HG02973 (cell line): ENCODE data around the gene ZNF787.

Source experiments
- ATAC-seq: cut with Tn5 transposase; IDR thresholded peaks from one replicate; pipeline ENCODE4 v1.9.1; 2021; ENCODE audit warnings: moderate library complexity; ENCODE audit not compliant: unreplicated experiment

The ZNF787 gene

GRCh38 chr19:56144831-56145230, 23.7 kb upstream of the ZNF787 start:
- no peak for ATAC-seq

DNA sequence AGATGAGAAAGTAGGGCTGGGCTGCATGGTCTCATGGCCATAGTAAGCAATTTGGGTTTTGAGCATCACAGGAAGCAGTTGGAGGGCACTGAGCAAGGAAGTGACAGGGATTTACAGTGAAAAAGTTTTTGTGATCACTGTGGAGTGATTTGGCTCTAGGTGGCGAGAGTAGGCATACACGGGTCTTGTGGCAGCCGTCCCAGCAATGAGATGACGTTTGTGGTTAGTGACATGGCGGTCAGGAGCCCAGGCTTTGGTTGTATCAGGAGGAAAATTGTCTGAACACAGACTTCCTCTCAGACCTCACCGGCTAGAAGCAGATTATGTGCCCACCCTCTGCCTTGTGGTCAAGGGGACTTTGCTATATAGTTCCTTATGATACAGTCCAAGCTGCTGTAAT, 23.3 kb upstream of the ZNF787 start:
- no peak for ATAC-seq

DNA sequence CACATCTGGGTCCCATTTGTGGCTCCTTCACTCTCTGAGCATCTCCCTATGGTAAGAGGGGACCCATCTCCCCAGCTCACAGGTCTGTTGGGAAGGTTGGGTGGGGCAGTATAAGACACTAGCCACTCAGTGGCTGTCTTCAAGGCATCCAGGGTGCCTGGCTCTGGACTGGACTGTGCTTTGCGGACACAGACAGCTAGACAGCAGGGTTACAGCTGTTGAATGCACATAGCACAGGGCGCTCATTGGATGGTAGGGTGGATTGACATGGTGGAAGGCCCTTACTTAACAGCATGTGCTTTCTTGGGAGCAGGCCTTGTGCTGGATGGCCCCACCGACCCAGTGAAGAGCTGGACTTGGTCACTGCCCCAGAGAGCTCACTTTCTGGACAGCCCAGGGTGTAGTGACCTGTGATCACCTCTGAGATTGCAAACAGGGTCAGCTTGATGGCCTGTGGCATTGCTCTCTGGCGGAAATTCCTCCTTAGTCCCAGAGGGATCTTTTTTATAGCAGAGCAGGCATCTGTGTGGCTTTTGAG, 21.9 kb upstream of the ZNF787 start:
- ATAC-seq: no peak

GRCh38 chr19:56142087-56142787, 21.1 kb upstream of the ZNF787 start:
- no peak for ATAC-seq

DNA sequence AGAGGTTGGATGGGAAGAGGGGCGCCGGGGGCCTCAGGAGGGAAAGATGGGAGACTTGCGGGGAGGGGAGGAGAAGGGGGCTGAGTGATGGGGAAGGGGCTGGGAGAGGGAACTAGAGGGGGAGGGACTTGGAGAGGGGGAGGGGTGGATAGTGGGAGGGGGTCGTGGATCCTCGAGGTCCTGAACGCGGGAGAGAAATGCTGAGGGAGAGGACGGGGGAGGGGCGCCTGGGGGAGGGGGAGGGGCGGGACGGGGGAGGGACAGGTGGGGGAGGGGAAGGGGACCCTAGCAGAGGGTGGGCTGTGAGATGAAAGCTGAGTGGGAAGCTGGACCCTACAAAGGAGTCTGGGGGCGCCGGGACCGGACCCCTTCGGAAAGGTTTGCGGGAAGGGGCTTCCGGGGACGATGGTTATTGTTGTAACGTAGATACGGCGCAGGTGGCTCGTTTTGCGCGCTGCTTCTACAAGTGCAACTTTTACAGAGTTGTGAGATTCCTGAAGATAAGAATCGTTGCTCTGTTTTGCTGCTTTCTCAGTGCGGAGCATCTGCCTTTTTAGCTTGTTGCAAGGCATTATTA, 20.4 kb upstream of the ZNF787 start:
- no peak for ATAC-seq

GRCh38 chr19:56140583-56141416, 19.7 kb upstream of the ZNF787 start, which contains the start of gene ZNF444:
TSS of gene ZNF444 (plus strand) at chr19:56141287. CDS start at chr19:56146912, 5,625 bp downstream.
- ATAC-seq: peak; percentile 88

GRCh38 chr19:56139847-56140582, 18.9 kb upstream of the ZNF787 start:
- ATAC-seq: no peak

GRCh38 chr19:56138069-56138468, 17.0 kb upstream of the ZNF787 start:
- ATAC-seq: no peak

- no peak for ATAC-seq
These were observed 16.3 kb upstream of the ZNF787 start for GRCh38 chr19:56137405-56137804.

GRCh38 chr19:56136362-56136761, 15.3 kb upstream of the ZNF787 start:
- ATAC-seq: no peak

DNA sequence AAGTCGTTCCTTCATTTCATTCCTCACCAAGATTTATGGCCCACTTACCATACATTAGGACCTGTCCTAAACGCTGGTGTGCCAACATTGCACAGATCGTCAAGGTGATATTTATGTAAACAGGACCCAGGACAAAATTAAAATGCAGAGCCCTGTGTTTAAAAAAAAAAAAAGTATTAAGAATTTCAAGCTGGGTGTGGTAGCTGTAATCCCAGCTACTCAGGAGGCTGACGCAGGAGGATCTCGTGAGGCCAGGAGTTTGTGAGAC, 13.5 kb upstream of the ZNF787 start:
- ATAC-seq: no peak

DNA sequence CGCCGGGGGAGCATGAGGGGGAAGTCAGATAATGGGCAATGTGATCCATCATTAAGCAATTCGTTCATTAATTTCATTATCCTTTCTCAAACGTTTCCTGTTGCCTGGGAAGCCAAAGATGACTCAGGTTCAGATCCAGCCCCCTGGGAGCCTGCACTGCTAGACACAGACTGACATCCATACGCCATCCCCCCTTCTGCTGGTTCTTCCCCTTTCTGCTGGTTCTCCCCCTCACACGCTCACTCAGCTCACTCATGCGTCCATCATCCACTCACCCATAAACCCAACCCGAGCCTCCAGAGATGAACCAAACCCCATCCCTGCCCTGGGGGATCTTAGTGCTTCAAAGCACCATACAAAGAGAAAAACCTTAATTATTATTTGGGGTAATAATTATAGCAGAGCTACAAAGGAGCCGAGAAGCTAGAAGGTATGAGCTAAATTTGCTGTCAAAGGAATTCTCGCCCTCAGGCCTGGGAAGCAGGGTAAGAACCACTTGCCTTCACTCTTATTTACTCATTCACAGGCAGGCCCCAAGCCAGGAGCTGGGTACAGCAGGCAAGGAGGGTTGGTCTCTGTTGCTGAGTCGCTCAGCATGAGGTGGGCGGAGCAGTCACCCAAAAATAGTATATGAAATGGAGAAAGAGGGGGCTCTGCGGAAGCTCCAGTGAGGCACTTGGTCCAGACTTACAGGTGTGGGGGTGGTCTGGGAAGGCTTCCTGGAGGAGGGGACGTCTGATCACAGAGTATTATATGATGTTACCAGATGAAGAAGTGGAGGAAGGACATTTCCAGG, 13.0 kb upstream of the ZNF787 start:
- ATAC-seq: peak; percentile 74

DNA sequence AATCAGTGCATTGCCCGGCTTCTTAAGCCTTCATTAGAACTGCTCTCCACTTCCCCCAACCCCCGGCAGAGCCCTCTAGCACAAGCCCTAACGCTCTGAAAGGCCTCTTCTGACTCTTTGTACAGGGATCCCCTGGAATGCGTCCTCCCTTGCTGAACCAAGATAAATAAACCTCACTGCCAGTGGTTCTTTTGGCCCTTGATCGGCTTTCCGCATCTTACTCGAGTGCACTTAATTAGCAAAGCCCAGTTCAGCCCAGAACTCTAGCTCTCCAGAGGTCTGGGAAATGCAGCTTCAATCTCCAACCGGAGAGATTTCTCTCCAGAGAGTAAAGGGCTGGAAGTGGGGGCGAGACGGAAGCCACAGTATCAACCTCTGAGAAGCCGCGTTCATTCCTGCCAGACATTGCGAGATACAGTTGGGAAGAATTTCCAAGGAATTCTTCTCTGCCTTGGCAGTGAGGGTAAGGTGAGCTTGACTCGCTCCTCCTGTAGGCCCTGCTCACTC, 11.3 kb upstream of the ZNF787 start:
- ATAC-seq: no peak

DNA sequence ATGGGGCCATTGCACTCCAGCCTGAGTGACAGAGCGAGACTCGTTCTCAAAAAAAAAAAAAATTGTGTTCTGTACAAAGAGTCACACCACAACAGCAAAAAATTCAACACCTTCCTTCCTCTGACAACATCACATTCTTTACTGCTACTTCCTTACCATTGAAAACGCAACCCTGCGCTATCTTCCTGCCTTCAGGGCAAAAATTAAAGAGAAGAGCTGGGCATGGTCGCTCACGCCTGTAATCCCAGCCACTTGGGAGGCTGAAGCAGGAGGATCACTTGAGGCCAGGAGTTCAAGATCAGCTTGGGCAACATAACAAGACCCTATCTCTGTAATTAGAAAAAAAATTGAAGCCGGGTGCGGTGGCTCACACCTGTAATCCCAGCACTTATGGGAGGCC, 10.6 kb upstream of the ZNF787 start:
- ATAC-seq: no peak

DNA sequence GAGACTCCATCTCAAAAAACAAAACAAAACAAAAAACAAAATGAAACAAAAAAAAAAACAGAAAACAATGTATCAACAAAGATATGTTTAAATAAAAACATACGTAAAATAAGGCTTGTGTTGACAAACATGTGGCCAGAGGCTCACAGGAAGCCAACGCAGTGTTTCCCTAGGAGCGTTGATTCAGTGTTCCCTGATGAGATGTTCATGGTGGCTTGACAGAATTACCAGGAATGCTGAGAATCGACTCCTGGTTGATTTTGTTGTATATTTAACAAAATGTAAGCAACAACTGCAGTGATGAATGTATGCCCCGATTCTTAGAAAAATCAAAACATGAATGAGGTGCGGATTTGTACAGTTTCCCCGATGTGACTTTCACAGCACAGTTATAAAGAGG, 8.9 kb upstream of the ZNF787 start:
- no peak for ATAC-seq

DNA sequence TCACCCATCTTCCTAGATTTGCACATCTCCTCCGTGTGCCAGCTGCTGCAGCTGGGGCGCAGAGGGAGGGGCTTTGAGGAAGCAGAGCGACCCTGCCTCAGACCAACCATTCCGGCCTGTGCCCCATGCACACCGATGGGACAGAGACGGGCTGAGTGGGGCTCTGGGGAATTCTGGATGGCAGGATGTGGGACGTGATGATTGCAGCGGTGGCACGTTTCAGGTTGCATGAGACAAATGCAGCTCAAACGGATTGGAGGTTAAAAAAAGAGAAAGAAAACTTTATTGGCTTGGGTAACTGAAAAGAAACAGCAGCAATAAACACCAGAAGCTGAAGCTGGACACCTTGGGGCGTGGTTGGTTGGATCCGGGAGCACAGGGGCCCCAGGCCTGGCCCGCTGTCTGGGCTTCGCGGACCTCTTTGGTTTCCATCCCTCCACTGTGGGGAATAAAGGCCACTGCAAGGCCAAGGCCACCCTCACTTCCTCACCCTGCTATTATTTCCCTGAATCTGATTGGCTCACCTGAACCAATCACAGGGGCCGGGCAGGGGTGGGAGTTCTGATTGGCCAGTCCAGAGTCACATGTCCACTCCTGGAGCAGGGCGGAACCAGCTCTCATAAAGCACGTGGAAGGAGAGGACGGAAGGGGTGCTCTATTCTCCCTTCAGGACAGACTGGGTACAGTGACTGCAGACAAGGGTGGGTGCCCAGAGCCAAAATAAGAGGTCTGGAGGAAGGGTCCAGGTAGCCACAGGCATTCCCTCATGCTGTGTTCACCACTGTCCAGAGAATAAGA, 6.1 kb upstream of the ZNF787 start:
- no peak for ATAC-seq

GRCh38 chr19:56125806-56126590, 4.9 kb upstream of the ZNF787 start:
- ATAC-seq: no peak

GRCh38 chr19:56124578-56124977, 3.5 kb upstream of the ZNF787 start:
- no peak for ATAC-seq
